ENCODE measurements around the gene RIN1.

RIN1 gene

GRCh38 chr11:66291706-66292542 lies 44.3 kb downstream of the RIN1 start, which contains the start of gene TMEM151A:
Gene TMEM151A (plus strand): TSS chr11:66291894. CDS start chr11:66292014, 120 bp downstream.
- TF ChIP-seq CTCF (conservative IDR thresholded peaks at IDR 0.05; ENCODE audit: low read length): no peak
- TF ChIP-seq EZH2phosphoT487 (IDR thresholded peaks at IDR 0.05; ENCODE audit: borderline replicate concordance): no peak
- Histone ChIP-seq H3K79me2 (ENCODE audit: insufficient read depth, low read length) (peaks cover 14% of the 10 kb centered on the region), H3K36me3 (ENCODE audit: insufficient read depth, low read length) (no peaks in the 10 kb centered on the region), H3K9ac (ENCODE audit: low read depth, low read length, poor library complexity, severe bottlenecking) (no peak within 1 kb of the TSS), H3K4me3 (ENCODE audit: low read length, poor library complexity, severe bottlenecking) (no peak within 1 kb of the TSS), H3K4me2 (ENCODE audit: low read depth, low read length, poor library complexity, severe bottlenecking) (no peak within 1 kb of the TSS), H3F3A (ENCODE audit: low read depth) (no peaks in the 10 kb centered on the region), H3K9me3 (ENCODE audit: insufficient read depth, low read depth, low read length) (no peaks in the 10 kb centered on the region), H3K4me1 (ENCODE audit: insufficient read depth, low read length, poor library complexity, severe bottlenecking) (peaks cover 22% of the 10 kb centered on the region), H3K9me2 (replicated peaks; ENCODE audit: low read depth, low read length) (no peaks in the 10 kb centered on the region), H4K20me1 (ENCODE audit: insufficient read depth, low read length, poor library complexity, severe bottlenecking) (no peaks in the 10 kb centered on the region), H3K27me3 (ENCODE audit: insufficient read depth, low read length, poor library complexity, severe bottlenecking) (no peaks in the 10 kb centered on the region), H2AFZ (ENCODE audit: low read length) (no peak within 1 kb of the TSS)

- Histone ChIP-seq H3K4me1 (ENCODE audit: insufficient read depth, low read length, poor library complexity, severe bottlenecking) (peaks cover 22% of the 10 kb centered on the region), H3K27me3 (ENCODE audit: insufficient read depth, low read length, poor library complexity, severe bottlenecking) (no peaks in the 10 kb centered on the region), H2AFZ (ENCODE audit: low read length) (no peak overlapping the region), H3K9ac (ENCODE audit: low read depth, low read length, poor library complexity, severe bottlenecking) (no peak overlapping the region), H3F3A (ENCODE audit: low read depth) (no peaks in the 10 kb centered on the region), H3K4me2 (ENCODE audit: low read depth, low read length, poor library complexity, severe bottlenecking) (no peak overlapping the region), H3K9me2 (replicated peaks; ENCODE audit: low read depth, low read length) (no peaks in the 10 kb centered on the region), H3K4me3 (ENCODE audit: low read length, poor library complexity, severe bottlenecking) (no peak overlapping the region), H4K20me1 (ENCODE audit: insufficient read depth, low read length, poor library complexity, severe bottlenecking) (no peaks in the 10 kb centered on the region), H3K9me3 (ENCODE audit: insufficient read depth, low read depth, low read length) (no peaks in the 10 kb centered on the region), H3K36me3 (ENCODE audit: insufficient read depth, low read length) (no peaks in the 10 kb centered on the region), H3K79me2 (ENCODE audit: insufficient read depth, low read length) (peaks cover 14% of the 10 kb centered on the region)
- TF ChIP-seq CTCF (conservative IDR thresholded peaks at IDR 0.05; ENCODE audit: low read length): no peak
- no peak for TF ChIP-seq EZH2phosphoT487 (IDR thresholded peaks at IDR 0.05; ENCODE audit: borderline replicate concordance)
Observed at GRCh38 chr11:66291303-66291705, 44.9 kb downstream of the RIN1 start.

GRCh38 chr11:66290330-66290621 lies 46.0 kb downstream of the RIN1 start:
- peaks cover 22% of the 10 kb centered on the region for H3K4me1 ChIP-seq (ENCODE audit: insufficient read depth, low read length, poor library complexity, severe bottlenecking)
- H3K9me3 ChIP-seq (ENCODE audit: insufficient read depth, low read depth, low read length): no peaks in the 10 kb centered on the region
- peak overlapping the region; percentile 95 for H3K4me3 ChIP-seq (ENCODE audit: low read length, poor library complexity, severe bottlenecking)
- no peaks in the 10 kb centered on the region for H3K36me3 ChIP-seq (ENCODE audit: insufficient read depth, low read length)
- H3F3A ChIP-seq (ENCODE audit: low read depth): no peaks in the 10 kb centered on the region
- H3K79me2 ChIP-seq (ENCODE audit: insufficient read depth, low read length): peaks cover 14% of the 10 kb centered on the region
- H4K20me1 ChIP-seq (ENCODE audit: insufficient read depth, low read length, poor library complexity, severe bottlenecking): no peaks in the 10 kb centered on the region
- H3K4me2 ChIP-seq (ENCODE audit: low read depth, low read length, poor library complexity, severe bottlenecking): peak overlapping the region; percentile 78
- no peaks in the 10 kb centered on the region for H3K27me3 ChIP-seq (ENCODE audit: insufficient read depth, low read length, poor library complexity, severe bottlenecking)
- TF ChIP-seq EZH2phosphoT487 (IDR thresholded peaks at IDR 0.05; ENCODE audit: borderline replicate concordance) (no peak), CTCF (conservative IDR thresholded peaks at IDR 0.05; ENCODE audit: low read length) (no peak)
- no peak overlapping the region for H2AFZ ChIP-seq (ENCODE audit: low read length)
- no peak overlapping the region for H3K9ac ChIP-seq (ENCODE audit: low read depth, low read length, poor library complexity, severe bottlenecking)
- no peaks in the 10 kb centered on the region for H3K9me2 ChIP-seq (replicated peaks; ENCODE audit: low read depth, low read length)

Data from Loucy (cell line).